HG03060 (cell line): ENCODE measurements around the gene GALNT10.

Experiments used
- ATAC-seq: cut with Tn5 transposase; IDR thresholded peaks from one replicate; pipeline ENCODE4 v1.9.1; 2021; ENCODE audit warnings: low read depth, moderate number of reproducible peaks; ENCODE audit not compliant: unreplicated experiment

GALNT10 gene

DNA sequence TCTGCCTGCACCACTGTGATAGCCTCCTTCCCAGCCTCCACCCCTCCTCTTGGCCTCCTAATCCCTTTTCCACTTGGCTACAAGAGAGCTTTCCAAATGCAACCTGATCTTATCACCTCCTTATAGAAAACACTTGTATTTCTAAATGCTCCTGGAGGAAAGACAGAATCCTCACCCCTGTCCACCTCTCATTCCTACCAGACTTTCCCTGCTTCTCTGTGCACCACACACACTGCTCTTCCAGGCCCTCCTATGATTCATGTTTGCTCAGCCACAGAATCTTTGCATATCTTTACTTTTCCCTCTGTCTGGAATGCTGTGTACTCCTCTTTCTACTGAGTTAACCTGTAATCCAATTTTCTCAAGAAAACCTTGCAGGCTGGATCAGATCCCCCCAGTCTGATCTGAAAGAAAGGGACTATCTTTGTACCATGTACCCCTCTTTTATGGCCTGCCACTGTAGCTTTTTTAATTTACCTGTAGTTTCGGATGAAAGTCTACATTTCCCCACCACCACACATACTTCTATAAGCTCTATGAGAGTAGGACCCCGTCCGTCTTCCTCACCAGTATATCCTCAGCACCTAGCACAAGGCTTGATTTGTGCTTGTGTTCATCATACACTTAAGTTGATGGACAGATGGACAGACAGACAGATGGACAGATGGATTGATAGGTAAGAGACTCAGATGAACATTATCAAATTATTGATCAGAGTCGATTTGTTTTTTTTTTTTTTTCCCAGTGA is 95.3 kb downstream of the GALNT10 start:
- no peak for ATAC-seq

DNA sequence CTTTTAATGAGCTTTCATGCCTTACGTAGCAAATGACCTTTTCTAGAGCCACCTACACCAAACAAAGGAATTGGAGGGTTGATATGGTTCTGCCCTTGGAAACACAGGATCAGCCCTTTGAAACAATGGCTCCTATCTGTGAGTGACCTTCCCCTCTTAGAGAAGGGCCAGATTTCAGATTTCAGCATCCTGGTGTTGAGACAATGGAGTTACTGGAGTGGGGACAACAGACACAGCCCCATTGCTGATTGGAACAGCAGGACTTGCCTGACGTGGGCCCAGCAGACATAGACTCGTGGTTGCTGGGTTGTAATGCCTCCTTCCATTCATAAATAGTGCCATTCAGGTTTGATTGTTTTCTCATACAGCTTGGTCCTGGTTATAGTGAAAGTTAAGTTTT is 96.0 kb downstream of the GALNT10 start:
- ATAC-seq: no peak

DNA sequence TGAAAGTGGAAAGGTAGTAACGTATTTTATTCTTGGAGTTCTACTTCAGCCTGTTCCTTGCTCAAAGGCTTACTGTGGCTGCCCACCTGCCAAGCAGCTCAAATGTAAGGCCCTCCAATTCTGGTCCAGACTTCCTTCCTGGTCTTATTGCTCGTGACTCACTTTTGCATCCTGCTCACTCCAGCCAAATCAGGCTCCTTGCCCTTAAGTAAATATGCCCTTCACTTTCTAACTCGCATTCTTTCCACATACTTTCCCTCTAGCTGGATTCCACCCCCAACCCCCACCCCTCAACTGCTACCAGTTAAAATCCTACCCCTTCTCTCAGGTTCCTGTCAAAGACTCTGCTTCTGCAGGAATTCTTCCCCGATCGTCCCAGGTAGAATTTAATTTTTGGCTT is 96.6 kb downstream of the GALNT10 start:
- ATAC-seq: no peak

DNA sequence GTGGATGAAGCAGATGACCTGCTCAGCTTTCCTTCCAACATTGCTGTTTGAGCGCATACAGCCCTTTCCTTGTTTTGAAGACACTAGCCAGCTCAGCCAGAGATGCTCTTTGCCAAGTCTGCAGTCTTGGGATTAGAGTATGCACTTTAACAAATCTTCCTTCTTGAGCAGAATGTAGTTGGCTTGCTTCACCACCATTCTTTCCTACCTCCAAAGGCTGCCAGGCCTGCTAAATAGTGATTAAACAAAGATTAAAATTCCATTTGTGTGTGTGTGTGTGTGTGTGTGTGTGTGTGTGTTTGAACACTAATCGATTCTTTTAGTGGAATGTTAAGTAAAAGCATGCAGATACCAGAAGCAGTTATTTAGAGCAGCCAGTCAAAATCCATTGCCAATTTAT is 97.6 kb downstream of the GALNT10 start:
- no peak for ATAC-seq

DNA sequence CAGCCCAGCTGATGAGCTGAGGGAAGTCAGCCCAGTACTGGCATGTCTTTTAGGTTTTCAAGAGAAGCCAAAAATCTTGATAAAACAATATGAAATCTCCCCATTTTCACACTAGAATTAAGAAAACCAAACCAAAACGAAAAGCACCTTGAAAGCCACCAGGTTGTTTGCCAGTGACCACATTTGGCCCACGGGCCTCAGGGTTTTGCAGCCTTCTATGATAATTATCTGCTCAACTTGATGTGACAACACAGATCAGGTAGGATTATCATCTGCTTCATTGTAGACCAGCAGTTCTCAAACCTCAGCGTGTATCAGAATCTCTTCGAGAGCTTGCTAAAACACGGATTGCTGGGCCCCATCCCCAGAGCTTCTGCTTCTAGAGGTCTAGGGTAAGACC is 101.4 kb downstream of the GALNT10 start:
- no peak for ATAC-seq

DNA sequence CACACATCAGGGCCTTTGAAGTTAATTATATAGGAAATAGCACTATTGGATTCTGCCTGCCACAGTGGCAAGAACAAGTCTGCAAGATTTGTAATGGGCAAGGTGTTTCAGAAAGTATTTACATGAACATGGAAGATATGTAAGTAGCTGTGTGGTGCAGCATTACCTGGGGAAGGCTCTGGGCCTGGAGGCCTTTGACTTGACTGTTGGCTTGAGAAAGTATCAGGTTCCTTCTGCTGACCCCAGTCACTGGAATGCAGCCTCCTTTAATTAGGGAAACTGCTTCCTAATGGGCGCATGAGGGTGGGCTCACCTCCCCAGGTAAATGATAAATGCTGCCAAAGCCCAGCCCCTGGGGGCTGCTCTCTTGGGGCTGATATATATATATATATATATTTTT is 102.7 kb downstream of the GALNT10 start:
- no peak for ATAC-seq

DNA sequence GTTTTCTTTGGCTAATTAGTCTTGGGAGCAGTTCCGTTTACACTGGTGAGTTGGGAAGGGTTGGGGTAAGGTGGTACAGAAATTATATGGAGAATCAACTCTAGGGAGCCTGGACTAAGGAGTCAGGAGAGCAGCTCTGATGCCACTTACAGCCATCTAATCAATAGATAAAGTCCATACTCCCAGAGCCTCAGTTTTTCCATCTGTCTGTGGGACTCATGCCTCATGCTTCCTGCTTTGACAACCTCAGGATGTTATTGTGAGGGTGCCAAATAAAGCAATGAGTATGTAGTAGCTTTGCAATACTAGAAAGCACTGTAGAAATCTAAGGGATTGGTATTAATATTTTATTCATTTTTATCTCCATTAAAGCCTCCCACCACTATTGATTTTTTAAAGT is 105.0 kb downstream of the GALNT10 start:
- ATAC-seq: no peak

DNA sequence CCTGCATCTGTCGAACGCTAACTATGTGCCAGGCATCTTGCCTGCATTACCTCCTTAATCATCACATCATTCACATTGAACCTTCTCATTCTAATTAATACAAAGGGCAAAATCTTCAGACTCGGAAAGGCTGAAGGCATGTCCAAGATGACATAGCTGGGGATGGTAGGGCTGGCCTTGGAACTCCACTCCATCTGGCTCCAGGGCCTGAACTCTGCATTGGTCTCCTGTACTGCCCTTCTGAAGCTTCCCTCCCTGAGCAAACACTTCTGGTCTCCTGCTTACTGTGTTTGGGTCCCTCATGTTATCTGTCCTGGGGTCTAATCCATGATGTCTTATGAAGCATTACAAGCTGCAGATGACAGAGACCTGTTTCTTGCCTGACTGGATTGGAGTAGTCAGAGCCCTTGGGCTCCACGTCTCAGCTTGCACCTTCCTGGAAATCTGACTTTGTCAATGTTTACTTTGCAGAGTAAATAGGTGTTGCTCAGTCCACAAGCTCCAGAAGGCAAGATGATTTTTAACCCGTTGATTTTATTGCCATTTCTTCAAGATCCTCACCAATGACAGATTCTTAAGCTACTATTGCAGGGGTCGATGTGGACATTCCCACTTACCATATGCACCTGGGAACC is 106.1 kb downstream of the GALNT10 start:
- ATAC-seq: no peak

DNA sequence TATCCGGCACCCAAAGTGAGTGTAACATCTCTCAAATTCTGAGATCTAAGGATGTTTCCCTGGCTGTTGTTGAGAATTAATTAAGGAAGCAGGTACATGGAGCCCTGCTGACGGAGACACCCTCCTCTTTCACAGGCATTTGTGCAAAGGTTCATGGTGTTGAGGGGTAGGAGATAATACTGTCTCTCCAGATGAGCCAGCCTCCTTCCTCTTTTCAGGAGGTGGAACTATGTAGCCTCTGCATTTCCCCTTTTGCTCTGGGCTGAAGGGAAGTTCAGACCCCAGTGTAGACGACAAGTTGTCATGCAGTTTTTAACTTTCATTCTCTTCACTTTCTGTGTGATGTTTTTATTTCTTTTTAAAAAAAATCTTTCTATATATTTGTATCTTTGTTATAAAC is 107.5 kb downstream of the GALNT10 start:
- ATAC-seq: no peak

DNA sequence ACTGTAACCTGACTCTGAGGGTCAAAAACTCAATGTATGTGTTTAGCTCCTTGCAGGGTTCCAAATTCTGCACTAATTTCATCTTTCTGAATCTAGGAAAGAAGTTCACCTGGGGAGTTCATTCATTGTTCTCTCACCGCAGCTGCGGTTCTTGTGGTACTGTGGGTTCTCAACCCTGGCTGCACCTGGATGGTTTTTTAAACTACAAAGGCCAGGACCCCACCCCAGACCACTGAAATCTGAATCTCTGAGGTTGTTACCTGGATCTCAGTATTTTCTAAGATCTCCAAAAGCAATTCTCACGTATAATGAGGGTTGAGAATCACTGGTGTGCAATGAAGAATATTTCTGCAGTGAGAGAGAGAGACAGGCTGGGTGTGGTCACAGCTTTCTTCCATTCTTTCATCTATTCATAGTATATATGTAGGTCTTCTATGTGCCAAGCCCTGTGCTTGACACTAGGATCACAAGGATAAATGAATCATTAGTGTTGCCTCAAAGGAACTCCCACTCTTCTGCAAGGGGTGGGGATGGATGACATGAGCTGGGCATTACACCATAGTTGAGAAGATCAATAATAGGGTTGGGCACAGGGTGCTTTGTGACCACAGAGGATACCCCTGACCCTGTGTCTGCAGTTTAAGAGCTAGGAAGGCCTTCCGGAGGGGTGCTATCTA is 109.8 kb downstream of the GALNT10 start:
- ATAC-seq: no peak

DNA sequence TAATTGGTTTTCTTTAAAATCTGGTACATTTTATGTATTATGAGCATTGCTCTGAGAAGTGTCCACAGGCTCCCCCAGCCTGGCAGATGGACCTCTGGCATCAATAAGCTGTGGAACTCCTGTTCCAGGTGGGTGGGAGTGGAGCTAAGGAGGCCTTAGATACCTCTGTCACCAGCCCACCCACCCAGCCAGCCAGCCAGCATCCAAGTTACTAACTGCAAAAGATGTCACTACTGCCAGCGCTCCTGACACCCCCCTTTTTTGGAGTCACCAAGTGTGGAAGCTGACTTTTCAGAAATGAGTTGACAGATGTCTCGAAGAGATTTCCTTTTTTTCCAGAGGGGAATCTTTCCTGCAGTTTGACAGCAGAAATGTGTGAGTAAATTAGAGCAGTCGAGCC is 111.2 kb downstream of the GALNT10 start:
- no peak for ATAC-seq

DNA sequence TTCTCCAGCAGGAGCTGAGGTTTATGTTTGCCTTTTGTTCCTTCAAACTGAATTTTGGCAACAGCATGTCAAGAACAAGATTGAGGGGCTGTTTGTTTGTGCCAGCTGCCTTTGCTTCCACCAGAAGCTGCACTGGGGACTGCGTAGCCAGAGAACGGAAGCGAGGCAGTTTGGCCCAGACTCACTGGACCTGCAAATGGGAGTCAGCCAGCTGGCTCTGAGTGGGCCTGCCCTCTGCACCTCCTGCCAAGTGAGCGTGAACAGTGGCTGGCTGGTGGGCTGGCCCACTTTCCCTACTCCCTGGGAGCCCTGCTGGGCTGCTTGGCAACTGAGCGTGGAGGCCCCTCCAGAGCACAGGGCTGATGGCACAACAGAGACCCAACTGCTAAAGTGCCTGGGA is 111.6 kb downstream of the GALNT10 start:
- no peak for ATAC-seq

DNA sequence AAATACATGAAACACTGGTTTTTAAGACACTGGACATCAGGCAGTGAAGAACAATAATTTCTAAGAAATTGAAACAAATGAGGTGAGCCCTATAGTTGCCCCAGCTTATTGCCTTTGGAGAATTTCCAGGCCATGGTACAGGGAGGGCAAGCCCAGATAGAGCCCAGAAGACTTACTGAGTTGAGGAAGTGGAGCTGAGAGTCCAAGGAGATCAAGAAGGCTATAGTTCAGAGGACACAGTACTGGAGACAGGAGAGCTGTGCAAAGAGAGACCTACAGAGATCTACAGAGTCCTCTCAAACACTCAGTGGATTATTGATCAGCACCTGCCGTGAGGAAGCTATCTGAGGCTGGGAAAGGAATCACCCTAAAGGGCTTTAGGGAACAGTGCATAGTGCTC is 112.6 kb downstream of the GALNT10 start:
- ATAC-seq: no peak

DNA sequence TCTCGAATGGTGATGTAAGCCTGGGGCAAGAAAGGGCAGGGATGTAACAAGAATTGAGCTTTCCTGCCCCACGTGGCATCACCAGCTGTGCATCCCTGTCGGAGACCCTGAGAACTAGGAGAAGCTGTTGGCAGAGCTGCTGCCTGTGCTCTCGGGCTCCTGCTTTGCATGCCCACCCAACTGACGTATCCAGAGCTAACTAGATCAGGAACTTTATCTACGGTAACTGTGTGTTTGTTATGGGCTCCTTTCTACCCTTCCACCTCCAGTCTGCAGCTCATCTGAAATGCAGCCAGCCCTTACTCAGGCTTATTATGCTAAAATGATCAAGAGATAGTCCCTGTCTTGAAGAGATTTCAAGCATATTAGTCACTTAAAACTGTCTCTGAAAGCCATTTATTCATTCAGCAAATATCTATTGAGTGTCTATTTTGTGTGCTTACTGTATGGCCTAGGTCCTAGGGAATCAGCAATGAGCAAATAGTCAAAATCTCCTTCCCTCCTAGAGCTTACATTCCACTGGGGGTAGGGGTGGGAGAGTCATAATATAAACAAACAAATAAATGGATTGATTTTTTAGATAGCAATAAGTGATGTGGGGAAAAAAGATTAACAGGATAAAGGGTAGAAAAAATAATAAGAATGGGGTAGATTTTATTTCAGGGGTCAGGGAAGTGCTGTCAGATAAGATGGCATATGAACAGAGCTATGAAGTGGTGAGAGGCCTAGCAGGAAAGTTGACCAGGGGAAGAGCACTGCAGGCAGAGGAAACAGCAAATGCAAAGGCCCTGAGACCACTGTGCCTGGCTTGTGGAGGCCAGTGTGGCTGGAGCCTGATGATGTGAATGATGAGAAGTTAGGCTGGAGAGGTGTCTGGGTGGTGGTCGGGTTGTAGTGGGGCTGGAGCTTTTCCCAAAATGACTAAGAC is 118.2 kb downstream of the GALNT10 start:
- ATAC-seq: no peak

DNA sequence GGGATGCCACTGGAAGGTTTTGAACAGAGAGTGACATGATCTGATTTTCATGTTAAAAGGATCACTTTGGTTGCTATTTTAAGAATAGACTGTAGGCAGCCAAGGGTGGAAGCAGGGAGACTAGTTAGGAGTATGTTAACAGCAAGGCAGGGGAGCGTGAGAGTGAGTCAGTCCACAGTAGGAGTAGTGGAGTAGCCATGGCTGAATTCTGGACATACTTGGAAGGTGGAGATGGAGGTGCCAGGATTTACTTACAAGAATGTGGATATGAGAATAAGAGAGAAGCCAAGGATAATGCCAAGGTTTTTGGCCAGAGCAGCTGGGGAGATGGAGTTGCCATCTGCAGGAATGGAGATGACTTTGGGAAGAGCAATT is 118.8 kb downstream of the GALNT10 start:
- no peak for ATAC-seq

DNA sequence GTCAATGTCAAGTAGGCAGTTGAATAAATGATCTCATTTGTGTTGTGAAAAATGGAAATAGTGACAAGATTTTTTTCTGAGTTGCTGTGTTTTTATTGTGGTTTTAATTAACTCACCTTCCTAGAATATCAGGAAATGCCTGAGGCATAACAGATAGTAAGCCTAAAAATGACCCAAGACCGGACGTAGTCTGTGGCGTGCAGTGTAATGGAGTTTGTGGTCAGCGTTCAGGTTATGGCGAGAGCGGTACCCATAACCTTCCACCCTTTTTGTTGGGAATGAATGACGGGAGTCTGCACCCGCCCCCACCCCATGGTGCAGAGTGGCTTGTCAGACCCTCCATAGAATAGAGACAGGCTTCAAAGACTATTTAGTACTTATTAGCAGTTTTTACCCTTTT is 119.3 kb downstream of the GALNT10 start:
- ATAC-seq: no peak

DNA sequence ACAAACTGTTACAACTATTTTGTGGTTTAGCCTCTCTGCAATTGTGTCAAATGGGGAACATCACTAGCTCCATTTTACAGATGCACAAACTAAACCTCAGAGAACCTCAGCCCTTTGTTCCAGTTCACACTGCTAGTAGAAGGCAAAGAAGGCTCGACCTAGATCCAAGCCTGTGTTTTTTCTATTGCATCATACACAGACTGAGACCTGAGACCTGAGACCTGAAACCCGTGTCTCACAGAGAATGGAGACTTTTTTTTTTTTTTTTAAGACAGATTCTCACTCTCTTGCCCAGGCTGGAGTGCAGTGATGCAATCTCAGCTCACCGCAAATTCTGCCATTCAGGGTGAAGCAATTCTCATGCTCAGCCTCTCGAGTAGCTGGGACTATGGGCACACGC is 120.8 kb downstream of the GALNT10 start:
- ATAC-seq: no peak

DNA sequence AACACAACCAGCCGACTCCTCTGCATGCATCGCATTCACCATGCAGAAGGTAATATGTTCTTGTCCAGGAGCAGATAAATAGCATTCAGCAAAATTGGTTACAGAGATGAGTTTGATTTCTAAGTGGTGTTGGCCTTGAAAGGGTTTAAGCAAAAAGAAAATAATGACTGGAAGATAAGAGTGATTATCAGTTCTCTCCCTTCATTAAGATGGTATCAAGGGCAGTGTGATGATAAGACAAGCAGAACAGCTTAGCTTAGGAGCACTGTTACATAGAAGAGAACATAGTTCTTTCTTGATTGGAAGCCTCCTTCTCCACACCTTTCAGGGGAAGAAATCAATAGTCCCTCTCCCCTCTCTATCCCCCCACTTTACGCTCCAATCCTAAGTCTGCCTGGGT is 121.5 kb downstream of the GALNT10 start:
- no peak for ATAC-seq

DNA sequence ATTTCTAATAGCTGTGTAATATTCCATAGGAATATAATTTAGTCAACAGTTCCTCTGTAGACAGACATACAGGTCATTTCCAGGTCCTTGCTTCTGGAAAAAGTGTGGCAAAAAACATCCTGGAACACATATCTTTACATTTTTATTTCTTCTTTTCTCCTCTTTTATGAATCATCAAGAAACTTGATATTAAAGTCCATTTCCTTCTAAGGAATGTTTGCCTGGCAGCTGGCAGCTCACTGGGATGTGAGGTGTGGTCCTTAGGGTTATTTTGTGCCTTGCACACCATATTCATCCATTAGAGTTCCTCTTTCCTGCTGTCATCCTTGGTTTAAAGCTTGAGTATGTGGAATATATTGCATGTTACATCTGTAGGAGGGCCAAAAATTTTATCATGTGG is 122.0 kb downstream of the GALNT10 start:
- ATAC-seq: no peak

DNA sequence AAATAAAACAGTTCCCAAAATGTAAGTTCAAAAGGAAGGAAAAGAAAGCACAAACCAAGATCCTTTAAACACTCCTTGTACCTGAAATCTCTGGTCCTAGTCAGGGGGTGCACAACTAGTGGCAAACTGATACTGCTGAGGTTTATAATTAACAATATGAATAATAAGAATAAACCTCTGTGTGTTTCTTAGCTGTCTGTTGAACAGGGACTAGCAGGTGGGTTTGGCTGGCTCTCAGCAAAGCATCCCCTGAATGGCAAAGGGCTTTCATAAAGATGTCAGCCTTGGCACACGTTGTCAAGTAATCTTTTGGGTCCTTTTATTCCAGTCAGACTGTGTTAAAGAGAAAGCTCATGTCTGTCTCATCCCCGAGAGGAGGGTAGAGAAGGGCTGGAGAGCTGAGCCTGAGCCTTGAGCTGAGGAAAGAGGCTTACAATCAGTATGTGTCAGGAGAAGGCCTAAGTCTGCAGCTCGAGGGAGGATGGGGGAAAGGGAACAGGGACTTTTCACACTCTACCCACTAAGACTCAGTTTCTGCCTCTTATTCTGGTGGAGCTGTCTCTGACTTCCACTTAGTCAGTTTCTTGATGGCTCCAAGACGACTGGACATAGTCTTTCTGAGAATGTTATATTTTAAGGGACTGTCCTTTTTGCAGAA is 123.0 kb downstream of the GALNT10 start:
- no peak for ATAC-seq
